ENCODE results near the gene YBX3.

The YBX3 gene

GRCh38 chr12:10672231-10672868 is 50.8 kb downstream of the YBX3 start:
- TF ChIP-seq PPARA (CRISPR knock-in tag; IDR thresholded peaks at IDR 0.05; ENCODE audit: borderline replicate concordance) (no peak), POU6F1 (CRISPR knock-in tag; IDR thresholded peaks at IDR 0.05; ENCODE audit: borderline replicate concordance, low read depth) (no peak), ZNF565 (CRISPR knock-in tag; conservative IDR thresholded peaks at IDR 0.05; ENCODE audit: low read depth) (no peak), ZFP3 (CRISPR knock-in tag; IDR thresholded peaks at IDR 0.05) (no peak)
- no peak; the same call in 2 of the 3 replicates for ATAC-seq

GRCh38 chr12:10669533-10669932 is 53.6 kb downstream of the YBX3 start:
- no peak for ATAC-seq
- TF ChIP-seq CSRNP3 (CRISPR knock-in tag; IDR thresholded peaks at IDR 0.05) (no peak), PATZ1 (CRISPR knock-in tag; IDR thresholded peaks at IDR 0.05; ENCODE audit: borderline replicate concordance) (no peak), TSHZ2 (CRISPR knock-in tag; IDR thresholded peaks at IDR 0.05) (no peak), PPARA (CRISPR knock-in tag; IDR thresholded peaks at IDR 0.05; ENCODE audit: borderline replicate concordance) (no peak)

- no peak for TF ChIP-seq ISL1 (CRISPR knock-in tag; IDR thresholded peaks at IDR 0.05)
- ATAC-seq: no peak
Observed at GRCh38 chr12:10668526-10668925, 54.6 kb downstream of the YBX3 start.

GRCh38 chr12:10667581-10667980 is 55.5 kb downstream of the YBX3 start:
- no peak for ATAC-seq
- TF ChIP-seq ZFP3 (CRISPR knock-in tag; IDR thresholded peaks at IDR 0.05) (no peak), RARB (CRISPR knock-in tag; IDR thresholded peaks at IDR 0.05) (no peak), GLIS3 (CRISPR knock-in tag; IDR thresholded peaks at IDR 0.05) (no peak), PPARA (CRISPR knock-in tag; IDR thresholded peaks at IDR 0.05; ENCODE audit: borderline replicate concordance) (no peak), ARNTL (CRISPR knock-in tag; IDR thresholded peaks at IDR 0.05; ENCODE audit: borderline replicate concordance, low read depth) (no peak), BACH2 (CRISPR knock-in tag; IDR thresholded peaks at IDR 0.05; ENCODE audit: borderline replicate concordance) (no peak), ISL1 (CRISPR knock-in tag; IDR thresholded peaks at IDR 0.05) (no peak), OSR1 (CRISPR knock-in tag; IDR thresholded peaks at IDR 0.05) (no peak), POU6F1 (CRISPR knock-in tag; IDR thresholded peaks at IDR 0.05; ENCODE audit: borderline replicate concordance, low read depth) (no peak), ZC3H10 (CRISPR knock-in tag; IDR thresholded peaks at IDR 0.05) (no peak), CSDC2 (CRISPR knock-in tag; IDR thresholded peaks at IDR 0.05) (no peak), PATZ1 (CRISPR knock-in tag; IDR thresholded peaks at IDR 0.05; ENCODE audit: borderline replicate concordance) (no peak), TCF4 (CRISPR knock-in tag; IDR thresholded peaks at IDR 0.05; ENCODE audit: borderline replicate concordance) (no peak), SNAI2 (CRISPR knock-in tag; IDR thresholded peaks at IDR 0.05) (no peak), TSHZ2 (CRISPR knock-in tag; IDR thresholded peaks at IDR 0.05) (no peak), ZNF8 (CRISPR knock-in tag; IDR thresholded peaks at IDR 0.05) (no peak), ZNF565 (CRISPR knock-in tag; conservative IDR thresholded peaks at IDR 0.05; ENCODE audit: low read depth) (no peak), TOX (CRISPR knock-in tag; IDR thresholded peaks at IDR 0.05; ENCODE audit: borderline replicate concordance) (no peak)
